Muscle of arm (tissue), 14 donors: ENCODE data around the gene SH3BGRL2. TPM values are rescaled to one million over a fixed set of nuclear protein-coding genes. Genes with fewer than 3 reads are reported as not detected.

Experiments
- DNase-seq: peaks from one replicate; pipeline ENCODE4 v3.0.0-alpha.2; 2013
- long read RNA-seq, 11 donors: transcript quantifications; one replicate each; lab custom pipeline, GENCODE V29; 2026
- polyA plus RNA-seq, 12 donors: library from polyadenylated mRNA; unstranded; fragments of 120-200 nt; gene quantifications; one replicate each; pipeline ENCODE4 v1.2.1, GENCODE V29; 2013; ENCODE audit not compliant: insufficient read length in 12 of 12

The SH3BGRL2 gene
- polyA plus RNA-seq: 10 to 100 TPM in 5 of 12 donors, 1 to 10 TPM in 6, not detected in 1; 7.4 to 20.3 (median 9.7) TPM
- long read RNA-seq, donor 1, full-length matches to known transcripts: 29 of 48 reads
- long read RNA-seq, donor 1, partial matches to known transcripts: 19 of 48 reads
- long read RNA-seq, donor 1, other reads (novel, unspliced or antisense): 0 of 48 reads
- long read RNA-seq, donor 2, full-length matches to known transcripts: 1 of 1 reads
- long read RNA-seq, donor 2, partial matches to known transcripts: 0 of 1 reads
- long read RNA-seq, donor 2, other reads (novel, unspliced or antisense): 0 of 1 reads
- long read RNA-seq, donor 3, full-length matches to known transcripts: 1 of 1 reads
- long read RNA-seq, donor 3, partial matches to known transcripts: 0 of 1 reads
- long read RNA-seq, donor 3, other reads (novel, unspliced or antisense): 0 of 1 reads
- long read RNA-seq, donor 4, full-length matches to known transcripts: 1 of 1 reads
- long read RNA-seq, donor 4, partial matches to known transcripts: 0 of 1 reads
- long read RNA-seq, donor 4, other reads (novel, unspliced or antisense): 0 of 1 reads
- long read RNA-seq, donor 5, full-length matches to known transcripts: 1 of 1 reads
- long read RNA-seq, donor 5, partial matches to known transcripts: 0 of 1 reads
- long read RNA-seq, donor 5, other reads (novel, unspliced or antisense): 0 of 1 reads
- long read RNA-seq, donor 6, full-length matches to known transcripts: 1 of 1 reads
- long read RNA-seq, donor 6, partial matches to known transcripts: 0 of 1 reads
- long read RNA-seq, donor 6, other reads (novel, unspliced or antisense): 0 of 1 reads
- long read RNA-seq, donor 7, full-length matches to known transcripts: 1 of 1 reads
- long read RNA-seq, donor 7, partial matches to known transcripts: 0 of 1 reads
- long read RNA-seq, donor 7, other reads (novel, unspliced or antisense): 0 of 1 reads
- long read RNA-seq, donor 8, full-length matches to known transcripts: 2 of 2 reads
- long read RNA-seq, donor 8, partial matches to known transcripts: 0 of 2 reads
- long read RNA-seq, donor 8, other reads (novel, unspliced or antisense): 0 of 2 reads
- long read RNA-seq, donor 9: 0 reads
- long read RNA-seq, donor 10: 0 reads
- long read RNA-seq, donor 11, full-length matches to known transcripts: 3 of 3 reads
- long read RNA-seq, donor 11, partial matches to known transcripts: 0 of 3 reads
- long read RNA-seq, donor 11, other reads (novel, unspliced or antisense): 0 of 3 reads

GRCh38 chr6:79630883-79631692 lies at the start of gene SH3BGRL2:
SH3BGRL2 (plus strand) TSS chr6:79631329; CDS start chr6:79631462, 133 bp downstream.
- DNase-seq: peak; percentile 65

- no peak for DNase-seq
Observed at GRCh38 chr6:79584332-79584731, 46.8 kb upstream of the SH3BGRL2 start.

GRCh38 chr6:79586548-79586947 lies 44.6 kb upstream of the SH3BGRL2 start:
- no peak for DNase-seq

GRCh38 chr6:79589701-79590100 lies 41.4 kb upstream of the SH3BGRL2 start:
- DNase-seq: no peak

GRCh38 chr6:79597155-79597554 lies 34.0 kb upstream of the SH3BGRL2 start:
- DNase-seq: no peak

GRCh38 chr6:79598012-79598411 lies 33.1 kb upstream of the SH3BGRL2 start:
- no peak for DNase-seq

GRCh38 chr6:79599725-79600259 lies 31.3 kb upstream of the SH3BGRL2 start:
- DNase-seq: no peak

GRCh38 chr6:79600313-79600712 lies 30.8 kb upstream of the SH3BGRL2 start:
- DNase-seq: no peak

GRCh38 chr6:79600812-79601609 lies 30.1 kb upstream of the SH3BGRL2 start:
- no peak for DNase-seq

GRCh38 chr6:79602859-79603258 lies 28.3 kb upstream of the SH3BGRL2 start:
- DNase-seq: no peak

- no peak for DNase-seq
Observed at GRCh38 chr6:79604583-79605037, 26.5 kb upstream of the SH3BGRL2 start.

- no peak for DNase-seq
Observed at GRCh38 chr6:79605061-79605460, 26.1 kb upstream of the SH3BGRL2 start.

- no peak for DNase-seq
Observed at GRCh38 chr6:79605968-79606764, 25.0 kb upstream of the SH3BGRL2 start.

GRCh38 chr6:79607000-79607399 lies 24.1 kb upstream of the SH3BGRL2 start:
- DNase-seq: no peak

GRCh38 chr6:79608334-79609224 lies 22.6 kb upstream of the SH3BGRL2 start:
- DNase-seq: no peak

GRCh38 chr6:79609225-79609595 lies 21.9 kb upstream of the SH3BGRL2 start:
- no peak for DNase-seq

- no peak for DNase-seq
Observed at GRCh38 chr6:79610306-79611009, 20.7 kb upstream of the SH3BGRL2 start.
